H1 (cell line): ENCODE measurements around the gene EPHA2. TPM values are rescaled to one million over a fixed set of nuclear protein-coding genes. Genes with fewer than 3 reads are reported as not detected.
A peak's percentile ranks its signal among the peaks of the same experiment; 100 is the strongest.

Experiments used
- CBX8 ChIP-seq: fragments of 300-800, 300-1000 bp; sonication (generic); IDR thresholded peaks from 2 replicates; pipeline ENCODE4 v1.7.1; 2016; ENCODE audit warnings: low read depth, low read length, borderline replicate concordance
- CTBP2 ChIP-seq: IDR thresholded peaks from 2 replicates; pipeline ENCODE4 v1.7.0; 2011; ENCODE audit warnings: borderline replicate concordance, mild to moderate bottlenecking, moderate library complexity, mixed read lengths, low read length; ENCODE audit not compliant: insufficient read depth, insufficient read length
- EGR1 ChIP-seq: IDR thresholded peaks from 2 replicates; pipeline ENCODE4 v1.6.1; 2011; ENCODE audit warnings: low read depth, low read length, borderline replicate concordance
- EP300 ChIP-seq, 2 experiments: IDR thresholded peaks; 1 replicate in 1 of 2; 2 replicates in 1 of 2; pipeline ENCODE4 v1.6.1; 2011 to 2012; ENCODE audit warnings: low read depth in 2 of 2, low read length in 2 of 2, mild to moderate bottlenecking in 2 of 2, borderline replicate concordance in 1 of 2, inconsistent platforms in 1 of 2, moderate library complexity in 1 of 2
- GTF2F1 ChIP-seq: IDR thresholded peaks from 2 replicates; pipeline ENCODE4 v1.6.1; 2012; ENCODE audit warnings: low read depth, low read length, improper control_type of control experiment, borderline replicate concordance
- KDM1A ChIP-seq: fragments of 200-600, 300-600 bp; sonication (generic); IDR thresholded peaks from 2 replicates; pipeline ENCODE4 v1.7.1; 2016; ENCODE audit warnings: mild to moderate bottlenecking, low read length, borderline replicate concordance
- KDM4A ChIP-seq: IDR thresholded peaks from one replicate; pipeline ENCODE4 v1.7.1; 2012; ENCODE audit warnings: low read depth, mild to moderate bottlenecking, moderate library complexity, low read length, inconsistent platforms; ENCODE audit not compliant: severe bottlenecking
- KDM5A ChIP-seq: fragments of 200-600 bp; IDR thresholded peaks from 2 replicates; pipeline ENCODE4 v1.7.1; 2012; ENCODE audit warnings: mild to moderate bottlenecking, low read length, inconsistent platforms, mixed read lengths
- MAFK ChIP-seq: IDR thresholded peaks from 2 replicates; pipeline ENCODE4 v1.6.1; 2012; ENCODE audit warnings: low read depth, mild to moderate bottlenecking, improper control_type of control experiment, low read length
- NANOG ChIP-seq: IDR thresholded peaks from 2 replicates; pipeline ENCODE4 v1.6.1; 2011; ENCODE audit warnings: low read length, low read depth, mild to moderate bottlenecking, inconsistent platforms; ENCODE audit not compliant: insufficient read depth, poor library complexity, severe bottlenecking
- PHF8 ChIP-seq: fragments of 200-600 bp; sonication (generic); conservative IDR thresholded peaks from 2 replicates; pipeline ENCODE4 v1.7.1; 2012; ENCODE audit warnings: low read depth, mild to moderate bottlenecking, inconsistent platforms, low read length, moderate library complexity
- POLR2AphosphoS5 ChIP-seq: IDR thresholded peaks from 2 replicates; pipeline ENCODE4 v1.6.1; 2011; ENCODE audit warnings: low read depth, low read length
- RBBP5 ChIP-seq: IDR thresholded peaks from 2 replicates; pipeline ENCODE4 v1.7.1; 2012; ENCODE audit warnings: low read depth, mild to moderate bottlenecking, inconsistent platforms, low read length, moderate library complexity, borderline replicate concordance
- RXRA ChIP-seq: IDR thresholded peaks from 2 replicates; pipeline ENCODE4 v1.6.1; 2011; ENCODE audit warnings: low read depth, mild to moderate bottlenecking, low read length, moderate library complexity; ENCODE audit not compliant: insufficient read depth
- SAP30 ChIP-seq: fragments of 300-600 bp; sonication (generic); IDR thresholded peaks from 2 replicates; pipeline ENCODE4 v1.7.1; 2012; ENCODE audit warnings: low read length, moderate library complexity, mild to moderate bottlenecking, inconsistent platforms; ENCODE audit not compliant: insufficient read depth, insufficient replicate concordance
- SIN3A ChIP-seq, 2 experiments: IDR thresholded peaks in 1 of 2; conservative IDR thresholded peaks in 1 of 2; 2 replicates each; pipeline ENCODE4 v1.6.1; 2011 to 2012; ENCODE audit warnings: low read length in 2 of 2, improper control_type of control experiment in 1 of 2, low read depth in 1 of 2, mild to moderate bottlenecking in 1 of 2
- SIX5 ChIP-seq: IDR thresholded peaks from 2 replicates; pipeline ENCODE4 v1.6.1; 2011; ENCODE audit warnings: mild to moderate bottlenecking, low read depth, low read length
- SP1 ChIP-seq: IDR thresholded peaks from 2 replicates; pipeline ENCODE4 v1.6.1; 2011; ENCODE audit warnings: low read depth, low read length
- SP4 ChIP-seq: IDR thresholded peaks from 2 replicates; pipeline ENCODE4 v1.6.1; 2012; ENCODE audit warnings: low read length, inconsistent platforms
- SUZ12 ChIP-seq: fragments of 200-600 bp; sonication (generic); IDR thresholded peaks from 2 replicates; pipeline ENCODE4 v1.6.1; 2012; ENCODE audit warnings: mild to moderate bottlenecking, inconsistent platforms, low read length, moderate library complexity, mixed read lengths
- TAF1 ChIP-seq: IDR thresholded peaks from 2 replicates; pipeline ENCODE4 v1.6.1; 2011; ENCODE audit warnings: mild to moderate bottlenecking, low read depth, low read length
- TCF12 ChIP-seq: IDR thresholded peaks from 2 replicates; pipeline ENCODE4 v1.6.1; 2011; ENCODE audit warnings: low read depth, mild to moderate bottlenecking, low read length
- ZNF274 ChIP-seq: IDR thresholded peaks from 2 replicates; pipeline ENCODE4 v1.7.0; 2012; ENCODE audit warnings: low read length, borderline replicate concordance; ENCODE audit errors: extremely low read depth
- polyA plus RNA-seq, 7 experiments: library from polyadenylated mRNA; depleted of rRNA in 3 of 7; stranded (reverse) in 5 of 7; unstranded in 2 of 7; fragments of >200 nt in 5 of 7; fragments of 200-250 nt in 2 of 7; gene quantifications; 1 replicate in 5 of 7; 2 replicates in 1 of 7; 4 replicates in 1 of 7; pipeline versions ENCODE4 v1.2.1 to v1.2.3, GENCODE V29; 2011 to 2013; ENCODE audit warnings: missing spikeins in 2 of 7, mixed read lengths in 2 of 7
- total RNA-seq: library from RNA; stranded (reverse); fragmentation: NEBNext Ultra II Directional; extraction: Animal tissue kit (Norgen Biotek cat#: 25700); gene quantifications from 2 replicates; pipeline ENCODE4 v1.2.1, GENCODE V29; 2021

Gene EPHA2
- total and polyA plus RNA-seq, 2 of the 8 experiments (the other 6 are each of a cell fraction or from before 2014, with no cell fraction given) = 26.8 to 33.6 TPM

- TF ChIP-seq CTBP2 (no peak), TAF1 (no peak), SP1 (0 out of 2 replicates have a peak, but pooled peaks have one; percentile 30), KDM1A (no peak), RXRA (peak; percentile 74; the same call in 1 of the 2 replicates), SP4 (no peak), SIX5 (no peak), POLR2AphosphoS5 (peak; percentile 53; the same call in 1 of the 2 replicates), ZNF274 (no peak), EP300 (IDR thresholded peaks at IDR 0.05; ENCODE audit: borderline replicate concordance in 1 of 2, low read depth in 2 of 2, low read length in 2 of 2) (0 out of 3 replicates have a peak, but pooled peaks of 1 of the 2 experiments have one; percentile 12), SAP30 (peak; percentile 68), KDM5A (no peak), GTF2F1 (no peak), TCF12 (no peak), RBBP5 (peak; percentile 64; the same call in 1 of the 2 replicates), KDM4A (no peak), EGR1 (peak; percentile 60; the same call in 1 of the 2 replicates), CBX8 (no peak), SUZ12 (no peak), PHF8 (0 out of 2 replicates have a peak, but pooled peaks have one; percentile 57), NANOG (no peak), SIN3A (conservative IDR thresholded peaks at IDR 0.05 in 1 of 2, IDR thresholded peaks at IDR 0.05 in 1 of 2; ENCODE audit: low read depth in 1 of 2, low read length in 2 of 2) (0 out of 4 replicates have a peak, but pooled peaks of 1 of the 2 experiments have one; percentile 48), MAFK (no peak)
Measured at GRCh38 chr1:16167331-16168143, 11.7 kb upstream of the EPHA2 start (continued).
